ENCODE data around the gene XKR3. TPM values are rescaled to one million over a fixed set of nuclear protein-coding genes. Genes with fewer than 3 reads are reported as not detected.
"Not testable (repeated sequence)": the region's sequence is repeated elsewhere in the genome, so short reads cannot be mapped to it uniquely, and the experiment has no call there.

XKR3 gene
- total and polyA plus RNA-seq, 2 experiments from 2014 or later = not detected

- not testable (repeated sequence) for H3K27me3 ChIP-seq (ENCODE audit: insufficient read depth); H3K27me3 Mint-ChIP-seq (ENCODE audit: insufficient read depth, low read depth, poor library complexity); H3K4me1 Mint-ChIP-seq; H3K4me2 ChIP-seq; H3K36me3 ChIP-seq (ENCODE audit: insufficient read depth); H4K20me1 ChIP-seq (replicated peaks; ENCODE audit: insufficient read depth); H3K4me1 ChIP-seq (ENCODE audit: insufficient read depth); ATAC-seq; H2AFZ ChIP-seq; H3K36me3 Mint-ChIP-seq (ENCODE audit: low read depth); H3F3A ChIP-seq (replicated peaks; ENCODE audit: low read depth); H3K4me3 Mint-ChIP-seq; H3K9me2 ChIP-seq (ENCODE audit: insufficient read depth); H3K4me3 ChIP-seq; H3K79me2 ChIP-seq (replicated peaks; ENCODE audit: insufficient read depth); H3K27ac ChIP-seq (ENCODE audit: low read depth); DNase-seq (ENCODE audit: low spot score)
- Mint-ChIP-seq H3K27ac (peak overlapping the region; percentile 80; the same call in 1 of the 2 replicates), H3K9me3 (peaks cover 27% of the 10 kb centered on the region)
These were observed 44.4 kb upstream of the XKR3 start for GRCh38 chr22:16869640-16870039.

- Histone ChIP-seq H3K4me3 (no peak overlapping the region), H3K36me3 (ENCODE audit: insufficient read depth) (no peaks in the 10 kb centered on the region), H3K27me3 (ENCODE audit: insufficient read depth) (no peaks in the 10 kb centered on the region), H2AFZ (no peak overlapping the region), H3K79me2 (replicated peaks; ENCODE audit: insufficient read depth) (no peaks in the 10 kb centered on the region), H4K20me1 (replicated peaks; ENCODE audit: insufficient read depth) (no peaks in the 10 kb centered on the region), H3K9me2 (ENCODE audit: insufficient read depth) (no peaks in the 10 kb centered on the region), H3F3A (replicated peaks; ENCODE audit: low read depth) (no peaks in the 10 kb centered on the region), H3K27ac (ENCODE audit: low read depth) (no peak overlapping the region), H3K4me2 (no peak overlapping the region), H3K4me1 (ENCODE audit: insufficient read depth) (no peaks in the 10 kb centered on the region)
- H3K27ac Mint-ChIP-seq = no peak overlapping the region
- TF ChIP-seq STAT1 (IDR thresholded peaks at IDR 0.05; ENCODE audit: unreplicated experiment) (no peak), CTCF (conservative IDR thresholded peaks at IDR 0.05; ENCODE audit: low read depth in 2 of 2) (no peak), REST (IDR thresholded peaks at IDR 0.05; ENCODE audit: unreplicated experiment) (no peak), ZNF114 (CRISPR knock-in tag; IDR thresholded peaks at IDR 0.05) (no peak)
- no peaks in the 10 kb centered on the region for H3K4me1 Mint-ChIP-seq
- peaks cover 2% of the 10 kb centered on the region for H3K27me3 Mint-ChIP-seq (ENCODE audit: insufficient read depth, low read depth, poor library complexity)
- ATAC-seq (no peak), DNase-seq (ENCODE audit: low spot score) (no peak)
- no peak overlapping the region for H3K4me3 Mint-ChIP-seq
- H3K9me3 Mint-ChIP-seq = peaks cover 57% of the 10 kb centered on the region
- no peaks in the 10 kb centered on the region; the same call in 2 of the 3 replicates for H3K36me3 Mint-ChIP-seq (ENCODE audit: low read depth)
These were observed 41.0 kb upstream of the XKR3 start for GRCh38 chr22:16866167-16866566.

GRCh38 chr22:16856851-16857250, 31.6 kb upstream of the XKR3 start:
- H4K20me1 ChIP-seq (replicated peaks; ENCODE audit: insufficient read depth); H3K36me3 ChIP-seq (ENCODE audit: insufficient read depth); DNase-seq (ENCODE audit: low spot score); H3K27ac Mint-ChIP-seq; H3K27me3 ChIP-seq (ENCODE audit: insufficient read depth); H3K4me3 ChIP-seq; H3F3A ChIP-seq (replicated peaks; ENCODE audit: low read depth); H3K79me2 ChIP-seq (replicated peaks; ENCODE audit: insufficient read depth); H3K4me3 Mint-ChIP-seq; H3K4me1 Mint-ChIP-seq; H3K4me1 ChIP-seq (ENCODE audit: insufficient read depth); H3K27ac ChIP-seq (ENCODE audit: low read depth); ATAC-seq; H3K27me3 Mint-ChIP-seq (ENCODE audit: insufficient read depth, low read depth, poor library complexity); H3K4me2 ChIP-seq; H3K9me2 ChIP-seq (ENCODE audit: insufficient read depth): not testable (repeated sequence)
- 0 out of 2 replicates have a peak overlapping the region, but pooled peaks have one; percentile 63 for H2AFZ ChIP-seq
- peaks cover 14% of the 10 kb centered on the region; the same call in 2 of the 3 replicates for H3K36me3 Mint-ChIP-seq (ENCODE audit: low read depth)
- peaks cover 86% of the 10 kb centered on the region for H3K9me3 Mint-ChIP-seq

Data from GM23338 (cell line).